DOHH2 (cell line): ENCODE measurements around the gene CTBP1.

Experiments used
- H3F3A ChIP-seq: fragments of 200-600 bp; sonication (generic), shearing (Covaris generic); 2 replicates; pipeline ENCODE4 v1.6.0; 2016; ENCODE audit warnings: antibody characterized with exemption, mild to moderate bottlenecking; ENCODE audit not compliant: control insufficient read depth, insufficient read depth
- H3K27ac ChIP-seq: fragments of 200-600 bp; sonication (generic); 2 replicates; pipeline ENCODE4 v1.5.1; 2014; ENCODE audit warnings: low read depth, mild to moderate bottlenecking, low read length, moderate library complexity
- H3K27me3 ChIP-seq: fragments of 200-600 bp; sonication (generic); 2 replicates; pipeline ENCODE4 v1.6.1; 2014; ENCODE audit warnings: mild to moderate bottlenecking, low read length, mixed read lengths; ENCODE audit not compliant: control insufficient read depth
- H3K36me3 ChIP-seq: fragments of 200-600 bp; sonication (generic); 2 replicates; pipeline ENCODE4 v1.6.1; 2014; ENCODE audit warnings: mild to moderate bottlenecking, low read length, moderate library complexity, mixed read lengths; ENCODE audit not compliant: control insufficient read depth
- H3K4me1 ChIP-seq: fragments of 200-600 bp; sonication (generic); 2 replicates; pipeline ENCODE4 v1.6.1; 2014; ENCODE audit warnings: mild to moderate bottlenecking, low read length, mixed read lengths; ENCODE audit not compliant: control insufficient read depth
- H3K4me2 ChIP-seq: fragments of 200-600 bp; sonication (generic); 2 replicates; pipeline ENCODE4 v1.6.0; 2014; ENCODE audit warnings: mild to moderate bottlenecking, low read length, moderate library complexity
- H3K4me3 ChIP-seq: fragments of 200-600 bp; sonication (generic); 2 replicates; pipeline ENCODE4 v1.5.1; 2014; ENCODE audit warnings: mild to moderate bottlenecking, low read length, mixed read lengths
- H3K79me2 ChIP-seq: fragments of 200-600 bp; sonication (generic); 2 replicates; pipeline ENCODE4 v1.6.1; 2014; ENCODE audit warnings: mild to moderate bottlenecking, low read length, mixed read lengths; ENCODE audit not compliant: control insufficient read depth
- H3K9me2 ChIP-seq: fragments of 200-600 bp; sonication (generic); replicated peaks from 2 replicates; pipeline ENCODE4 v1.6.1; 2014; ENCODE audit warnings: mild to moderate bottlenecking, low read length, mixed read lengths; ENCODE audit not compliant: control insufficient read depth
- H3K9me3 ChIP-seq: fragments of 200-600 bp; sonication (generic); 2 replicates; pipeline ENCODE4 v1.6.1; 2014; ENCODE audit warnings: antibody characterized with exemption, low read length, mixed read lengths; ENCODE audit not compliant: control insufficient read depth, insufficient read depth
- H4K20me1 ChIP-seq: fragments of 200-600 bp; sonication (generic); 2 replicates; pipeline ENCODE4 v1.6.0; 2014; ENCODE audit warnings: low read depth, mild to moderate bottlenecking, antibody characterized with exemption, low read length, moderate library complexity; ENCODE audit not compliant: control insufficient read depth, insufficient read depth
- EZH2phosphoT487 ChIP-seq: fragments of 200-600 bp; sonication (generic); IDR thresholded peaks from 2 replicates; pipeline ENCODE4 v1.6.1; 2017; ENCODE audit warnings: borderline replicate concordance, mild to moderate bottlenecking, antibody characterized with exemption, low read length, moderate library complexity, mixed read lengths
- TF ChIP-seq, protein P1 (sequence below): fragments of 200-600 bp; sonication (generic); IDR thresholded peaks from one replicate; pipeline ENCODE4 v1.5.1; 2014; ENCODE audit warnings: antibody characterized with exemption, mild to moderate bottlenecking, low read depth, low read length; ENCODE audit not compliant: poor library complexity, severe bottlenecking

Gene CTBP1

DNA sequence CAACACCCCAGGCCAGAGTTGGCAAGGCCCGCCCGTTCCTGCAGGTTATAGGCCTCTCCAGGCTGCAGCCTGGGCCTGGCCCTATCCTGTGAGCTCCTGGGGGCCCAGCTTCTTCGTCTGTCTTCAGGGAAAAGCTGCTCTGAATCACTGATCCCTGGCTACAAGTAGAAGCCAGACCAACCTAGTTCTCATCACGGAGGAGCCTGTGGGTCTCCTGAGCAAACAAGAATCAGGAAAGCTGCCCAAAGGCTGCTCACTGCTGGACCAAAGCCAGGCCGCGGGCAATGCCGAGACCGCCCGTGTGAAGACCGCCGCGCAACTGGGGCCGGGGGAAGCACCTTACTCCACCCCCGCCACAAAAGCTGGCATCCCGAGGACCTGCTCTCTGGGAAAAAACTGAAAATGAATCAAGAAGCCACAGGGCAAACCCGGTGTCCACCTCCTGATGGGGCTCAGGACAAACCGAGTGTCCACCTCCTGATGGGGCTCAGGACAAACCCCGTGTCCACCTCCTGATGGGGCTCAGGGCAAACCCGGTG is 12.8 kb downstream of the CTBP1 start:
- Histone ChIP-seq H3K4me1 (no peaks in the 10 kb centered on the region), H3K36me3 (peaks cover 93% of the 10 kb centered on the region), H3K9me2 (no peaks in the 10 kb centered on the region), H3K27ac (no peak overlapping the region), H3K9me3 (no peaks in the 10 kb centered on the region), H3K4me3 (no peak overlapping the region), H3K4me2 (no peak overlapping the region), H3K27me3 (no peaks in the 10 kb centered on the region), H3K79me2 (peaks cover 66% of the 10 kb centered on the region), H4K20me1 (peaks cover 6% of the 10 kb centered on the region; the same call in 1 of the 2 replicates), H3F3A (no peaks in the 10 kb centered on the region)
- TF ChIP-seq EZH2phosphoT487, result no peak
- TF ChIP-seq, protein P1, sequence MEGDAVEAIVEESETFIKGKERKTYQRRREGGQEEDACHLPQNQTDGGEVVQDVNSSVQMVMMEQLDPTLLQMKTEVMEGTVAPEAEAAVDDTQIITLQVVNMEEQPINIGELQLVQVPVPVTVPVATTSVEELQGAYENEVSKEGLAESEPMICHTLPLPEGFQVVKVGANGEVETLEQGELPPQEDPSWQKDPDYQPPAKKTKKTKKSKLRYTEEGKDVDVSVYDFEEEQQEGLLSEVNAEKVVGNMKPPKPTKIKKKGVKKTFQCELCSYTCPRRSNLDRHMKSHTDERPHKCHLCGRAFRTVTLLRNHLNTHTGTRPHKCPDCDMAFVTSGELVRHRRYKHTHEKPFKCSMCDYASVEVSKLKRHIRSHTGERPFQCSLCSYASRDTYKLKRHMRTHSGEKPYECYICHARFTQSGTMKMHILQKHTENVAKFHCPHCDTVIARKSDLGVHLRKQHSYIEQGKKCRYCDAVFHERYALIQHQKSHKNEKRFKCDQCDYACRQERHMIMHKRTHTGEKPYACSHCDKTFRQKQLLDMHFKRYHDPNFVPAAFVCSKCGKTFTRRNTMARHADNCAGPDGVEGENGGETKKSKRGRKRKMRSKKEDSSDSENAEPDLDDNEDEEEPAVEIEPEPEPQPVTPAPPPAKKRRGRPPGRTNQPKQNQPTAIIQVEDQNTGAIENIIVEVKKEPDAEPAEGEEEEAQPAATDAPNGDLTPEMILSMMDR, result no peak

DNA sequence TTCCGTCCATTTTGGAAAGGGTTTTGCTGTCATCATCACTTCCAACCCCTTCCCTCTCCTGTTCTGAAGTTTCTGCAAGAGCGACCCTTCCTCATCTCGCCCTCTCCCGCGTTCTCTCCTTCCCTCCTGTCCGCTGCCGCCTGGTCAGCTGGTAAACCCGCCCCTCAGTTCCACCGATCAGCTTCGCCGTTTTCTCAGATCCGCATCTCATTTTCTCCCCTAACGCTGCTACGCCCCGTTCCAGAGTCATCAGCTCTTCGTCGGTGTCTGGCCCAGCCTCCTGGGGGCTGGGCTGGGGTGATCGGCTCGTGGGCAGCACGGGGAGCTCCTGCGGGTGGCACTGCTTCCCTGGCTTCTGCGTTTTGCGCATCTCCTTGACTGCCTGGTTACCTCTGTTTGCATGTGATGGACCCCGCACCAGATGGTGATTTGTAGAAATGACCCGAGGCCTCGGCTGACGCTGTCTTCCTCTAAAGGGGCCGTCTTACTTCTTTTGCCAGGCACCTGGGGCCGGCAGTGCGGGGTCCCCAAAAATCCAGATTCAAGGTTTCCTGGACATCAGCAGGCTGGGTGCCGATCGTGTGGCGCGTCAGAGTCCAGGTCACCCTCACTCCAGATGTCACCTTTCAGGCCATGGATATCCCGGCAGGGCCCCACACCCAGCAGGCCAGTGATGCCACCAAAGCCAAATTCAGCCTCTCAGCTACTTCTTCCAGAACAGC is 13.4 kb downstream of the CTBP1 start:
- Histone ChIP-seq H3K4me1 (no peaks in the 10 kb centered on the region), H3K4me2 (no peak overlapping the region), H4K20me1 (peaks cover 6% of the 10 kb centered on the region; the same call in 1 of the 2 replicates), H3K36me3 (peaks cover 93% of the 10 kb centered on the region), H3F3A (no peaks in the 10 kb centered on the region), H3K9me2 (no peaks in the 10 kb centered on the region), H3K9me3 (no peaks in the 10 kb centered on the region), H3K27me3 (no peaks in the 10 kb centered on the region), H3K27ac (no peak overlapping the region), H3K79me2 (peaks cover 60% of the 10 kb centered on the region), H3K4me3 (no peak overlapping the region)
- no peak for TF ChIP-seq EZH2phosphoT487
- TF ChIP-seq, protein P1, result no peak

DNA sequence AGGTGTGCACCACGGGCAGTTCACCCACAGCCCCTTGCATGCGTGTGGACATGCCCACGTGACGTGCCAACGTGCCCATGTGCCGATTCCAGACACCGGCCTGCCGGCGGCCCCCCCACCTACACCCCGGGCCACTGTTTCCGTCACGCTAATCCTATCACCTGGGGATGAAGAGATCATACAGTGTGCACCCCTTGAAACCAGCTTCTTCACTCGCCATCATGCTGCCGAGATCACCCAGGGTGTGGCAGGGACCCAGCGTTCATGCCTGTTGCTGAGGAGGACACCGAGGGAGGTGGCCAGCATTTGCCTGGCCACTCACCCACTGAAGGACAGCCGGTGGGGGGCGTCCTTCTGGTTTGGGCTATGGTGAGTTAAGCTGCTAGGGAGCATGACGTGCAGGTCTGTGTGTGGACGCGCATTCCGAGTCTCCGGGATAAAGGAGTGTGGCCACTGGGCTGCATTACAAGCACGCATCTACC is 14.1 kb downstream of the CTBP1 start:
- peaks cover 61% of the 10 kb centered on the region for H3K79me2 ChIP-seq

More for the DNA sequence above, 14.1 kb downstream of the CTBP1 start:
- Histone ChIP-seq H3K4me3 (no peak overlapping the region), H3K9me2 (no peaks in the 10 kb centered on the region), H3K27ac (no peak overlapping the region), H3F3A (no peaks in the 10 kb centered on the region), H3K27me3 (no peaks in the 10 kb centered on the region), H3K9me3 (no peaks in the 10 kb centered on the region), H3K4me2 (no peak overlapping the region), H3K4me1 (no peaks in the 10 kb centered on the region), H4K20me1 (peaks cover 6% of the 10 kb centered on the region; the same call in 1 of the 2 replicates), H3K36me3 (peaks cover 96% of the 10 kb centered on the region)
- no peak for TF ChIP-seq EZH2phosphoT487
- TF ChIP-seq, protein P1, result no peak
